HepG2 (cell line): ENCODE data around the gene PKNOX2. TPM values are rescaled to one million over a fixed set of nuclear protein-coding genes. Genes with fewer than 3 reads are reported as not detected.

Source experiments
- ATAC-seq: fragments of 200-7000 bp; cut with Tn5 transposase; 3 replicates; pipeline ENCODE4 v1.9.1; 2020; ENCODE audit warnings: mild to moderate bottlenecking, moderate library complexity
- BruUV-seq: library from RNA; stranded (reverse); fragments of 400-500 nt; replicated peaks from 2 replicates; lab custom pipeline; 2021; lab: Mats Ljungman, UMichigan
- CTCF ChIA-PET: fragments of 300-600 bp; formaldehyde crosslinking; extraction: SDS; loops from one replicate; lab custom pipeline; 2021; ENCODE audit warnings: low total read pairs, inconsistent platforms, low intra/inter-chr PET ratio; lab: Yijun Ruan, JAX
- POLR2A ChIA-PET: fragments of 350-600 bp; sonication (Branson Sonifier 250); formaldehyde crosslinking; loops from one replicate; lab custom pipeline; 2020; ENCODE audit warnings: antibody characterized with exemption, inconsistent platforms; lab: Yijun Ruan, JAX
- DNase-seq: peaks from one replicate; pipeline ENCODE4 v3.0.0-alpha.2; 2015; ENCODE audit warnings: low spot score
- FAIRE-seq: peaks from 3 replicates; lab custom pipeline; 2011; peaks lifted over from hg19 to GRCh38; lab: Jason Lieb, UNC
- H2AFZ ChIP-seq: one replicate; pipeline ENCODE4 v1.6.1; 2011; ENCODE audit warnings: low read length, inconsistent platforms
- H3K27ac ChIP-seq: fragments of 300-600 bp; 3 replicates; pipeline ENCODE4 v1.8.0; 2011; ENCODE audit warnings: mixed run types, mild to moderate bottlenecking, mixed read lengths, low read length, inconsistent platforms; ENCODE audit not compliant: insufficient read depth; ENCODE audit errors: extremely low read length
- H3K27me3 ChIP-seq, 2 experiments: fragments of 200-600 bp in 1 of 2; 2 replicates in 1 of 2; 3 replicates in 1 of 2; pipeline versions ENCODE4 v1.6.0 to v1.8.0; 2011; ENCODE audit warnings: low read length in 2 of 2, mild to moderate bottlenecking in 2 of 2, moderate library complexity in 2 of 2, inconsistent platforms in 1 of 2; ENCODE audit not compliant: insufficient read depth in 2 of 2, control insufficient read depth in 1 of 2
- H3K36me3 ChIP-seq, 2 experiments: fragments of 200-600 bp in 1 of 2; replicated peaks in 1 of 2; 2 replicates in 1 of 2; 3 replicates in 1 of 2; pipeline versions ENCODE4 v1.5.1 to v1.8.0; 2011; ENCODE audit warnings: low read length in 2 of 2, inconsistent platforms in 1 of 2; ENCODE audit not compliant: insufficient read depth in 2 of 2, control insufficient read depth in 1 of 2
- H3K4me1 ChIP-seq: 2 replicates; pipeline ENCODE4 v1.5.1; 2012; ENCODE audit warnings: low read length, inconsistent platforms; ENCODE audit not compliant: insufficient read depth
- H3K4me2 ChIP-seq: 2 replicates; pipeline ENCODE4 v1.6.0; 2011; ENCODE audit warnings: low read depth, low read length, inconsistent platforms
- H3K4me3 ChIP-seq, 3 experiments: fragments of 200-600 bp in 1 of 3; sonication (generic), shearing (Covaris generic) in 1 of 3; replicated peaks in 1 of 3; 2 replicates each; pipeline ENCODE4 v1.5.1; 2011 to 2016; ENCODE audit warnings: low read length in 3 of 3, inconsistent platforms in 2 of 3, low read depth in 2 of 3, mild to moderate bottlenecking in 2 of 3, control low read depth in 1 of 3, mixed read lengths in 1 of 3; ENCODE audit not compliant: insufficient read depth in 1 of 3
- H3K79me2 ChIP-seq: one replicate; pipeline ENCODE4 v1.6.1; 2011; ENCODE audit warnings: low read length, inconsistent platforms; ENCODE audit not compliant: insufficient read depth
- H3K9ac ChIP-seq: 2 replicates; pipeline ENCODE4 v1.6.0; 2011; ENCODE audit warnings: mild to moderate bottlenecking, low read depth, low read length, inconsistent platforms; ENCODE audit not compliant: insufficient read depth
- H3K9me3 ChIP-seq: 2 replicates; pipeline ENCODE4 v1.5.1; 2012; ENCODE audit warnings: mild to moderate bottlenecking, low read length
- H4K20me1 ChIP-seq: 2 replicates; pipeline ENCODE4 v1.6.0; 2011; ENCODE audit warnings: inconsistent platforms, mild to moderate bottlenecking, low read length, moderate library complexity; ENCODE audit not compliant: insufficient read depth
- JDP2 ChIP-seq: sonication (generic); formaldehyde crosslinking; IDR thresholded peaks from 2 replicates; pipeline ENCODE4 v1.8.1; 2022; ENCODE audit warnings: missing genetic modification reagents, borderline replicate concordance
- JUNB ChIP-seq: sonication (generic); formaldehyde crosslinking; IDR thresholded peaks from 2 replicates; pipeline ENCODE4 v1.8.0; 2022; ENCODE audit warnings: missing genetic modification reagents, mild to moderate bottlenecking, borderline replicate concordance
- TAF15 ChIP-seq: fragments of 200-400 bp; formaldehyde crosslinking; IDR thresholded peaks from one replicate; pipeline ENCODE4 v1.6.1; 2018; ENCODE audit warnings: mild to moderate bottlenecking, low read depth, low read length; ENCODE audit not compliant: poor library complexity, severe bottlenecking
- ZFP36 ChIP-seq: fragments of 150-350 bp; IDR thresholded peaks from 2 replicates; pipeline ENCODE4 v1.6.1; 2018; ENCODE audit warnings: borderline replicate concordance, low read length, low read depth; ENCODE audit not compliant: partially characterized antibody
- ZNF607 ChIP-seq: sonication (generic); formaldehyde crosslinking; IDR thresholded peaks from 2 replicates; pipeline ENCODE4 v1.5.1; 2020; ENCODE audit warnings: missing genetic modification reagents, mild to moderate bottlenecking, borderline replicate concordance
- ZNF782 ChIP-seq: sonication (generic); formaldehyde crosslinking; IDR thresholded peaks from 2 replicates; pipeline ENCODE4 v1.4.0; 2020; ENCODE audit warnings: missing genetic modification reagents, mild to moderate bottlenecking, borderline replicate concordance
- ZZZ3 ChIP-seq: sonication (generic); formaldehyde crosslinking; IDR thresholded peaks from 2 replicates; pipeline ENCODE4 v1.4.0; 2020; ENCODE audit warnings: missing genetic modification reagents, mild to moderate bottlenecking, borderline replicate concordance
- WGBS: methylation state at CpG from one replicate; pipeline ENCODE4 v1.1.6; 2017; ENCODE audit warnings: low lambda C conversion rate; 5-methylcytosine and 5-hydroxymethylcytosine counted together
- in situ Hi-C: cut with HindIII; loops from 2 replicates; pipeline ENCODE4 v1.10.0; 2017; ENCODE audit warnings: low pct_unique_long_range_greater_than_20kb; ENCODE audit not compliant: extremely low pct_ligation_motif_present
- intact Hi-C: fragments of 100-400 bp; cut with micrococcal nuclease; formaldehyde crosslinking; loops from one replicate; pipeline ENCODE4 v1.10.0; 2022; ENCODE audit not compliant: unreplicated experiment
- polyA plus RNA-seq, 8 experiments: library from polyadenylated mRNA; depleted of rRNA in 3 of 8; stranded (reverse) in 7 of 8; unstranded in 1 of 8; fragments of >200 nt; fragmentation: Illumina TruSeq in 4 of 8; extraction: Trizol in 4 of 8; gene quantifications; 2 replicates each; pipeline versions ENCODE4 v1.2.1 to v1.2.3, GENCODE V29; 2011 to 2016; ENCODE audit warnings: low read depth in 4 of 8, missing spikeins in 1 of 8, mixed read lengths in 1 of 8; ENCODE audit not compliant: insufficient read depth in 1 of 8
- total RNA-seq, 5 experiments: library from RNA; depleted of rRNA; stranded (reverse); fragments of >200 nt; fragmentation: Illumina TruSeq; extraction: Trizol; gene quantifications; 2 replicates each; pipeline ENCODE4 v1.2.3, GENCODE V29; 2016; ENCODE audit warnings: low read depth in 1 of 5
- TF ChIP-seq, protein P1 (sequence below): sonication (generic); formaldehyde crosslinking; IDR thresholded peaks from 2 replicates; pipeline ENCODE4 v1.9.0; 2022; ENCODE audit warnings: low read depth, missing genetic modification reagents
- TF ChIP-seq, protein P2 (sequence below): sonication (generic); formaldehyde crosslinking; IDR thresholded peaks from 2 replicates; pipeline ENCODE4 v1.4.0; 2020; ENCODE audit warnings: mild to moderate bottlenecking, missing genetic modification reagents

The PKNOX2 gene
- total and polyA plus RNA-seq, 2 of the 13 experiments (the other 11 are each of a cell fraction or from before 2014, with no cell fraction given): not detected

DNA sequence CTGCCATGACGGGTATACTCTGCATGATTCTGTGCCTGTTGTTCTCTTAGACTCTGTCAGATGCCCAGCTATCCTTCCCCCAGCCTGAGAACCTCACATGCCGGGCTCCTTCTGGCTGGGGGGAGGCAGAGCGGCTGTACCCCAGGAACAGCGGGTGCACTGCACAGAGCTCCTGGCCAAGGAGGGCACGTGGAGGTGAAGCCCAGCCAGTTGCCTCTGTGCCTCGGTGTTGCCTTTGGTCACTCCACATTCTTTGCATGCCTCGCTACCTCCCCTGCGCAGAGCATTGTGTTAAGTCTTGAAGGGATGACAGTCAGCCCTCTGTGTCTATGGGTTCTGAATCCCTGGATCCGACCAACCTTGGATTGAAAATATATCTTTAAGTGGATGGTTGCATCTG is 253.8 kb downstream of the PKNOX2 start:
- intact Hi-C loops (no loop called here), in situ Hi-C loops (no loop called here)
- ChIA-PET POLR2A (no interaction called here), CTCF (no interaction called here)
- Histone ChIP-seq H3K79me2 (no peaks in the 10 kb centered on the region), H3K27ac (no peak overlapping the region), H3K4me3 (no peak overlapping the region), H3K4me1 (no peaks in the 10 kb centered on the region), H3K9ac (no peak overlapping the region), H2AFZ (no peak overlapping the region), H3K36me3 (no peaks in the 10 kb centered on the region), H3K27me3 (peaks cover 0 to 43% of the 10 kb centered on the region in 2 experiments; a peak in 4 of 5 replicates), H4K20me1 (no peaks in the 10 kb centered on the region), H3K9me3 (no peaks in the 10 kb centered on the region), H3K4me2 (no peak overlapping the region)
- TF ChIP-seq TAF15 (no peak), ZZZ3 (no peak), ZNF782 (CRISPR knock-in tag) (no peak), JUNB (CRISPR knock-in tag) (no peak)
- no peak for ATAC-seq
- no peak for FAIRE-seq
- DNase-seq: no peak
- no TSS peak for BruUV-seq
- WGBS: 21% methylated on average over 4 of the region's 9 CpGs

DNA sequence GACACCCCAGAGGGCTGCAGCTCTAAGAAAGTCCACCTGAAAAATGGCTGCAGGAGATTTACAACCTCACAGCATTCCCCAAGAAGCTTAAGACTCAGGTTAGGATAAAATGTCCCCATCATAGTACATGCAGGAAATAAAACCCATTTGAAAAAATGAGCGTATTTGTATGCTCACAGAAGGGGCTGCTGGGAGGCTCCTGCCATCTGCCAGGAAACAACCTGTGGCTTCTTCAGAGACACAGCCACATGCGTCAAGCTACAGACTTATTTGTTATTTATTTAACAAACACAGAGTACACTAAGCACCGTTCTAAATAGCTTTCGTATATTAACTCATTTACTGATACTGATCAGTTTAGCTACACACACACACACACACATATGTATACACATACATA is 258.1 kb downstream of the PKNOX2 start:
- no TSS peak for BruUV-seq
- intact Hi-C loops: loop anchor here (2.0 kb wide), 1 partner anchor 30 kb away; no protein-coding TSS in a partner anchor
- ATAC-seq (no peak), FAIRE-seq (no peak), DNase-seq (no peak)
- Histone ChIP-seq H3K36me3 (no peaks in the 10 kb centered on the region), H3K9me3 (no peaks in the 10 kb centered on the region), H3K79me2 (no peaks in the 10 kb centered on the region), H3K9ac (no peak overlapping the region), H3K4me2 (no peak overlapping the region), H3K27ac (no peak overlapping the region), H4K20me1 (no peaks in the 10 kb centered on the region), H3K4me1 (no peaks in the 10 kb centered on the region), H3K4me3 (no peak overlapping the region), H2AFZ (no peak overlapping the region), H3K27me3 (peaks cover 2 to 56% of the 10 kb centered on the region in 2 experiments; a peak in 4 of 5 replicates)
- 8% methylated on average over 4 of the region's 4 CpGs for WGBS
- CTCF ChIA-PET: interaction anchor here (1.6 kb wide), 1 partner anchor 452 kb away, joined by 7 read pairs; no protein-coding TSS in a partner anchor
- no peak for TF ChIP-seq JDP2 (CRISPR knock-in tag)
- TF ChIP-seq, protein P1, sequence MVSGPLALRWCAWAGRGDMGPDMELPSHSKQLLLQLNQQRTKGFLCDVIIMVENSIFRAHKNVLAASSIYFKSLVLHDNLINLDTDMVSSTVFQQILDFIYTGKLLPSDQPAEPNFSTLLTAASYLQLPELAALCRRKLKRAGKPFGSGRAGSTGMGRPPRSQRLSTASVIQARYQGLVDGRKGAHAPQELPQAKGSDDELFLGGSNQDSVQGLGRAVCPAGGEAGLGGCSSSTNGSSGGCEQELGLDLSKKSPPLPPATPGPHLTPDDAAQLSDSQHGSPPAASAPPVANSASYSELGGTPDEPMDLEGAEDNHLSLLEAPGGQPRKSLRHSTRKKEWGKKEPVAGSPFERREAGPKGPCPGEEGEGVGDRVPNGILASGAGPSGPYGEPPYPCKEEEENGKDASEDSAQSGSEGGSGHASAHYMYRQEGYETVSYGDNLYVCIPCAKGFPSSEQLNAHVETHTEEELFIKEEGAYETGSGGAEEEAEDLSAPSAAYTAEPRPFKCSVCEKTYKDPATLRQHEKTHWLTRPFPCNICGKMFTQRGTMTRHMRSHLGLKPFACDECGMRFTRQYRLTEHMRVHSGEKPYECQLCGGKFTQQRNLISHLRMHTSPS (CRISPR knock-in tag): no peak
- no peak for TF ChIP-seq ZNF607 (CRISPR knock-in tag)
- TF ChIP-seq, protein P2, sequence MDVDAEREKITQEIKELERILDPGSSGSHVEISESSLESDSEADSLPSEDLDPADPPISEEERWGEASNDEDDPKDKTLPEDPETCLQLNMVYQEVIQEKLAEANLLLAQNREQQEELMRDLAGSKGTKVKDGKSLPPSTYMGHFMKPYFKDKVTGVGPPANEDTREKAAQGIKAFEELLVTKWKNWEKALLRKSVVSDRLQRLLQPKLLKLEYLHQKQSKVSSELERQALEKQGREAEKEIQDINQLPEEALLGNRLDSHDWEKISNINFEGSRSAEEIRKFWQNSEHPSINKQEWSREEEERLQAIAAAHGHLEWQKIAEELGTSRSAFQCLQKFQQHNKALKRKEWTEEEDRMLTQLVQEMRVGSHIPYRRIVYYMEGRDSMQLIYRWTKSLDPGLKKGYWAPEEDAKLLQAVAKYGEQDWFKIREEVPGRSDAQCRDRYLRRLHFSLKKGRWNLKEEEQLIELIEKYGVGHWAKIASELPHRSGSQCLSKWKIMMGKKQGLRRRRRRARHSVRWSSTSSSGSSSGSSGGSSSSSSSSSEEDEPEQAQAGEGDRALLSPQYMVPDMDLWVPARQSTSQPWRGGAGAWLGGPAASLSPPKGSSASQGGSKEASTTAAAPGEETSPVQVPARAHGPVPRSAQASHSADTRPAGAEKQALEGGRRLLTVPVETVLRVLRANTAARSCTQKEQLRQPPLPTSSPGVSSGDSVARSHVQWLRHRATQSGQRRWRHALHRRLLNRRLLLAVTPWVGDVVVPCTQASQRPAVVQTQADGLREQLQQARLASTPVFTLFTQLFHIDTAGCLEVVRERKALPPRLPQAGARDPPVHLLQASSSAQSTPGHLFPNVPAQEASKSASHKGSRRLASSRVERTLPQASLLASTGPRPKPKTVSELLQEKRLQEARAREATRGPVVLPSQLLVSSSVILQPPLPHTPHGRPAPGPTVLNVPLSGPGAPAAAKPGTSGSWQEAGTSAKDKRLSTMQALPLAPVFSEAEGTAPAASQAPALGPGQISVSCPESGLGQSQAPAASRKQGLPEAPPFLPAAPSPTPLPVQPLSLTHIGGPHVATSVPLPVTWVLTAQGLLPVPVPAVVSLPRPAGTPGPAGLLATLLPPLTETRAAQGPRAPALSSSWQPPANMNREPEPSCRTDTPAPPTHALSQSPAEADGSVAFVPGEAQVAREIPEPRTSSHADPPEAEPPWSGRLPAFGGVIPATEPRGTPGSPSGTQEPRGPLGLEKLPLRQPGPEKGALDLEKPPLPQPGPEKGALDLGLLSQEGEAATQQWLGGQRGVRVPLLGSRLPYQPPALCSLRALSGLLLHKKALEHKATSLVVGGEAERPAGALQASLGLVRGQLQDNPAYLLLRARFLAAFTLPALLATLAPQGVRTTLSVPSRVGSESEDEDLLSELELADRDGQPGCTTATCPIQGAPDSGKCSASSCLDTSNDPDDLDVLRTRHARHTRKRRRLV: no peak
- no peak for TF ChIP-seq ZFP36
- POLR2A ChIA-PET: no interaction called here
- in situ Hi-C loops: loop anchor here (10.0 kb wide), 1 partner anchor 452 kb away; no protein-coding TSS in a partner anchor
